ENCODE data around the gene NOXRED1. TPM values are rescaled to one million over a fixed set of nuclear protein-coding genes. Genes with fewer than 3 reads are reported as not detected.

NOXRED1 gene, protein sequence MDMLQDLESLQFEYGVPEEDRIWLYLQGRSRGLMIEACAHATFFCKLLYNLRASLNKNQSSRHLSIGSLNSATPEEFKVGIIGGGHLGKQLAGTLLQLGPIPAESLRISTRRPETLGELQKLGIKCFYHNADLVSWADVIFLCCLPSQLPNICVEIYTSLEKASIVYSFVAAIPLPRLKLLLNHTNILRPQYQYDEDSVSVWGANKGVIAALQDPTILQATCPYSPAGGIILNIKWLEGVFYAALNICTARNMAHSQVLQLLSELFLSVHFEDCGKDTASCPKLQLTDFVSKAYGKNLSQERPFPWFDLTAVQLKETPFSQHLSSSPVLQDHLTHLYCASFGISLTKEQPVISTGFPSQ
- under 0.01 and 0.29 TPM in 2 replicates for total RNA-seq

DNA sequence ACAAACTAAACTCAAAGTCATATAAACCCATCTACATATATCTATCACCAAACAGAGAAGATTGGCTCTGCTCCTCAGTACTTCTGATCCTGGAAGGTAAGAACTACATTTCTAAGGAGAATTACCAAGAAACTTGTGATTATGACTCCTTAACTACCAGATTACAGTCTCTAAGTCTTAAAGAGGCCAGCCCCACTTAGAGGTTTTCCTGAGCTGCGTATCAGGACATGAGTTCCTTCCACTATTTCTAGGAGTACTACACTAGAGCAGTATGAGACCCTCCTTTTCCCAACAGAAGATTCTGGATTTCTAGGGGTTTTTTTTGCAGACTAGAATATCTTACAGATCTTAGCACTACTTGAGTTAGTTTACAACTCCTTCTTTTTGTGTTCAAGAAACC is at the start of gene NOXRED1:
TSS of gene NOXRED1 (minus strand) at position 101 of the 400 bp plus-strand sequence. CDS start 634 bp downstream, outside the sequence.

DNA sequence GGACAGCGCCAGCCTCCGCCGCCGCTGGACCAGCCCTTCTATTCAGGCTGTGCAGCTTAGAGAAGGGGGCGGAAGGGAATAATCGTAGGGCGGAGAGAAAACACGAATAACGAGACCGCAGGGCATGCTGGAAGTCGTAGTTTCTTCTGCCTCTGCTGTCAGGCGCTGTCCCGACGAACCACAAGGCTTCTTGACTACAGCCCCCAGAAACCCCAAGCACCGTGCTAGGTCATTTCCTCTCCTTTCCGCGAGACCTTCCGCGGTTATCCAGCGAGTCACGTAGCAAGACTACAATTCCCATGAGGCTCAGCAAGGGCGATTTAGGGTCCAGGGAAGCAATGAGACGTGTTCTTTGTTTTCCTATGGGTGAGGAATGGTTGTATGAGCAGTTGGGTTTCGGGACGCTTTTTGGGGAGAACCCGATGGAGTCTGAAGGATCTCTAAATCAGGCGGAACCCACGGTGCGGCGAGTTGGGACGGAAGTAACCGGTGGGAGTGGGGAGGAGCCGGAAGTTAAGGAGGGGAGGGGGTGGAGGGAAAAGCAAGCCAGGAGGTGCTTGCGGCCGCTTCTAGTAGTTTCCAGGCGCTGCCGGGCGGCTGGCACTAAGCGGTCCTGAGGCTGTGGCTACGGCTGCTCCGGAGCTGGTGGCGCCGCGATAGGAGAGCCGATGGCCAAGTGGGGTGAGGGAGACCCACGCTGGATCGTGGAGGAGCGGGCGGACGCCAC is 34.4 kb upstream of the NOXRED1 start, which contains the start of the genes AHSA1 and VIPAS39:
TSS of gene AHSA1 (plus strand) at position 572 of the 727 bp plus-strand sequence. CDS start at position 669, 97 bp downstream.
TSS of gene VIPAS39 (minus strand) at position 80 of the 727 bp plus-strand sequence. CDS start 3,499 bp downstream, outside the sequence.

DNA sequence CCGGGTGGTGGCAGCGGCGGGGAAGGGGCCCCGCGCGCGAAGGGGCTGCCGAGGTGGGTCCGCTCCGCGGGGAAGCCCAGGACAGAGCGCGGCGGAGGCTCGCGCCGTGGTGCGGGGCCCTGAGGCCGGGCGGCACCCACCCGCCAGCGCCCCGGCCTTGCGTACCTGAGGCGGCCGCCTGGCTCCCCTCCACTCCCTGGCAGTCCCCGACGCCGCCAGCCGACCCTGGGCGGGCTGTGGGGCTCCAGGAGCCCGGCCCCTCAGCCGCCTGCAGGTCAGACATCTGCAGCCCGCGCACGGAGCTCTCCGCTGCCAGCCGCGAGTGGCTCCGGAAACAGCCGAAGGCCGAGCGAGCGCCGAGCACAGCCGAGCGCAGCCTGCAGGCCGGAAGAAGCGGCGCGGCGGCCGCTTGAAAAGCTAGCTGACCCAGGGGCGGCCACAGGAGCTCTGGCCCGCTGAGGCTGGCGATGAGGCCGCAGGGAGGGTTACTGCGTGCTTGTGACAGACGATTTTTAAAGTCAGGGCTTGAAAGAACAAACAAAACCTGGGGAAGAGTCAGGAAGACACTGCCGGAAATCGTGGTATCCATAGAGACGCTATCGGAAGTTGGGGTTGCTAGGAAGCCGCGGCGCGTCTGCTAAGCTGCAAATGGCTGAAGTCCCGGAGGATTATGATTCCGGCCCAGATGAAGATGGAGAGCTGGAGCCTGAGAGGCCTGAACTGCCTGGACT is 46.4 kb downstream of the NOXRED1 start, which contains the start of the genes SAMD15 and TMED8:
TSS of gene SAMD15 (plus strand) at position 609 of the 731 bp plus-strand sequence. CDS start at position 649, 40 bp downstream.
TSS of gene TMED8 (minus strand) at position 324 of the 731 bp plus-strand sequence. CDS start at position 283, 41 bp downstream.

Small RNA genes lying within 50 kb of the gene (small RNA-seq; reads per million reads assigned to genes)
- not detected for gene RF00404

Other genes starting within 250 kb of the NOXRED1 start
- not detected in 2 replicates for gene TMEM63C, start 241.7 kb downstream of the NOXRED1 start, total RNA-seq
- gene NGB, start 152.3 kb downstream of the NOXRED1 start, total RNA-seq = not detected in 2 replicates
- gene POMT2, start 102.6 kb downstream of the NOXRED1 start, total RNA-seq = 14.9 and 16.0 TPM in 2 replicates
- 14.4 and 15.4 TPM in 2 replicates for gene GSTZ1, start 102.5 kb downstream of the NOXRED1 start, total RNA-seq
- gene TMED8, start 46.4 kb downstream of the NOXRED1 start, total RNA-seq = 20.7 and 28.4 TPM in 2 replicates
- 1.7 and 2.4 TPM in 2 replicates for gene SAMD15, start 46.1 kb downstream of the NOXRED1 start, total RNA-seq
- gene VIPAS39, start 34.1 kb upstream of the NOXRED1 start, total RNA-seq = 31.1 and 33.5 TPM in 2 replicates
- gene AHSA1, start 34.6 kb upstream of the NOXRED1 start, total RNA-seq = 130 and 135 TPM in 2 replicates
- gene ISM2, start 75.3 kb upstream of the NOXRED1 start, total RNA-seq = not detected in 2 replicates
- 76.1 and 93.0 TPM in 2 replicates for gene SPTLC2, start 193.1 kb upstream of the NOXRED1 start, total RNA-seq

Measured in thoracic aorta endothelial cell (primary cell).